ENCODE results near the gene QRSL1.

GRCh38 chr6:106586815-106587415 lies 42.5 kb upstream of the QRSL1 start:
- no peak for TF ChIP-seq EZH2 (IDR thresholded peaks at IDR 0.05)
- no peak for TF ChIP-seq CTCF (IDR thresholded peaks at IDR 0.05)
- no peak for TF ChIP-seq EZH2phosphoT487 (IDR thresholded peaks at IDR 0.05)

Measured in neural progenitor cell (in vitro differentiated cells).